Uterus (tissue), 4 donors: ENCODE results near the gene CATSPER1. TPM values are rescaled to one million over a fixed set of nuclear protein-coding genes. Genes with fewer than 3 reads are reported as not detected.

Source experiments
- DNase-seq, 2 donors: peaks; one replicate each; pipeline ENCODE4 v3.0.0-alpha.2; 2019 to 2020
- H3K27ac ChIP-seq, 2 donors: fragments of 200-600 bp; sonication (generic); 1 replicate in 1 of 2; 2 replicates in 1 of 2; pipeline ENCODE4 v1.5.1; 2016 to 2018
- H3K27me3 ChIP-seq, 2 donors: fragments of 200-600 bp; sonication (generic); one replicate each; pipeline ENCODE4 v1.5.1; 2018 to 2019; ENCODE audit warnings: control low read depth in 1 of 2
- H3K36me3 ChIP-seq, 2 donors: fragments of 200-600 bp; sonication (generic); one replicate each; pipeline ENCODE4 v1.5.1; 2019; ENCODE audit warnings: control low read depth in 1 of 2
- H3K4me1 ChIP-seq, 2 donors: fragments of 200-600 bp; sonication (generic); one replicate each; pipeline ENCODE4 v1.5.1; 2018 to 2019; ENCODE audit warnings: control low read depth in 1 of 2
- H3K4me3 ChIP-seq, 2 donors: fragments of 200-600 bp; sonication (generic); 1 replicate in 1 of 2; 2 replicates in 1 of 2; pipeline ENCODE4 v1.5.1; 2018 to 2019; ENCODE audit warnings: mild to moderate bottlenecking in 1 of 2
- H3K9me3 ChIP-seq, 2 donors: fragments of 200-600 bp; sonication (generic); one replicate each; pipeline ENCODE4 v1.5.1; 2019; ENCODE audit warnings: control low read depth in 1 of 2
- CTCF ChIP-seq, 4 experiments: fragments of 200-600 bp in 2 of 4; fragments of 450-650 bp in 2 of 4; sonication (generic) in 2 of 4; IDR thresholded peaks; one replicate each; pipeline ENCODE4 v1.5.1; 2016 to 2019; ENCODE audit warnings: antibody characterized with exemption in 4 of 4, mild to moderate bottlenecking in 2 of 4, moderate library complexity in 1 of 4
- POLR2A ChIP-seq, 2 donors: fragments of 450-650 bp; IDR thresholded peaks; one replicate each; pipeline ENCODE4 v1.6.1; 2016; ENCODE audit warnings: antibody characterized with exemption in 2 of 2, mild to moderate bottlenecking in 1 of 2, moderate library complexity in 1 of 2
- intact Hi-C: fragments of 100-400 bp; cut with DNase I; formaldehyde crosslinking; loops from one replicate; pipeline ENCODE4 v1.15.1; 2023; ENCODE audit warnings: low total_unique reads
- total RNA-seq, 4 donors: library from RNA; depleted of rRNA in 3 of 4; stranded (reverse); fragments of >200 nt in 3 of 4; gene quantifications; one replicate each; pipeline versions ENCODE4 v1.1.0 to v1.2.4, GENCODE V29; 2014 to 2023
- donor health status: DM: yes; HTN: yes; CAD: no.

CATSPER1 gene
- total RNA-seq, 4 donors from 2014 or later = 0.26 TPM; not detected in 3

DNA sequence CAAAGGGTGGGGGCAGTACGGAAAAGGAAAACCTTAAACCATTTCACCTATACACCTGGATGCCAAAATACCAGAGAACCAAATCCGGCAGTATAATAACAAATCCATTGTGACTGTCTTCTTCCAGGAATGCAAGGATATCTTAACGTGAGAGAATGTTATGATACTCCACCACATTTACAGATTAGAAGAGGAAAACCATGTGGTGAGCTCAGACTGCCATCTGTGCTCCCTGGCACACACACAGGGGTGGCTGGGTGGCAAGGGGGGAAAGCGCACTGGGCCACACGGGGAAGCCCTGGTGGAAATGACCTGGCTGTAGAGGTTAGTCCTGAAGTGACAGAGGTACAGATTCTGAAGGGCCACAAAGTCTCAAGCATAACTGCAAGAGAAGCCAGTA, 34.2 kb downstream of the CATSPER1 start:
- DNase-seq = no peak
- no peak overlapping the region for H3K4me3 ChIP-seq
- no peaks in the 10 kb centered on the region for H3K36me3 ChIP-seq
- intact Hi-C loops = no loop called here
- TF ChIP-seq CTCF (IDR thresholded peaks at IDR 0.05) (no peak), POLR2A (IDR thresholded peaks at IDR 0.05) (no peak)
- H3K27me3 ChIP-seq = no peaks in the 10 kb centered on the region
- no peaks in the 10 kb centered on the region for H3K9me3 ChIP-seq
- no peaks in the 10 kb centered on the region for H3K4me1 ChIP-seq
- no peak overlapping the region for H3K27ac ChIP-seq

- no peaks in the 10 kb centered on the region for H3K27me3 ChIP-seq
Observed at GRCh38 chr11:65988791-65989592, 37.3 kb downstream of the CATSPER1 start.

GRCh38 chr11:65987336-65987735, 38.9 kb downstream of the CATSPER1 start:
- H3K27me3 ChIP-seq = no peaks in the 10 kb centered on the region
- no peak overlapping the region for H3K4me3 ChIP-seq
- no peak for TF ChIP-seq CTCF (IDR thresholded peaks at IDR 0.05)
- TF ChIP-seq POLR2A (IDR thresholded peaks at IDR 0.05) = no peak
- no peaks in the 10 kb centered on the region for H3K36me3 ChIP-seq
- no peak for DNase-seq
- H3K9me3 ChIP-seq = no peaks in the 10 kb centered on the region
- no peaks in the 10 kb centered on the region for H3K4me1 ChIP-seq
- no peak overlapping the region for H3K27ac ChIP-seq
- intact Hi-C loops = loop anchor here (5.0 kb wide), 1 partner anchor 105 kb away; no protein-coding TSS in a partner anchor

More at GRCh38 chr11:65988791-65989592, 37.3 kb downstream of the CATSPER1 start:
- DNase-seq = peak; percentile 89 to 92
- no peaks in the 10 kb centered on the region for H3K36me3 ChIP-seq
- H3K4me1 ChIP-seq = no peaks in the 10 kb centered on the region
- H3K4me3 ChIP-seq = no peak overlapping the region
- no peaks in the 10 kb centered on the region for H3K9me3 ChIP-seq
- TF ChIP-seq POLR2A (IDR thresholded peaks at IDR 0.05) (peak in 1 of 2 donors; percentile 27), CTCF (IDR thresholded peaks at IDR 0.05) (peak; percentile 89 to 99 (median 96))
- no peak overlapping the region for H3K27ac ChIP-seq
- intact Hi-C loops = loop anchor here (5.0 kb wide), 1 partner anchor 107 kb away; no protein-coding TSS in a partner anchor

DNA sequence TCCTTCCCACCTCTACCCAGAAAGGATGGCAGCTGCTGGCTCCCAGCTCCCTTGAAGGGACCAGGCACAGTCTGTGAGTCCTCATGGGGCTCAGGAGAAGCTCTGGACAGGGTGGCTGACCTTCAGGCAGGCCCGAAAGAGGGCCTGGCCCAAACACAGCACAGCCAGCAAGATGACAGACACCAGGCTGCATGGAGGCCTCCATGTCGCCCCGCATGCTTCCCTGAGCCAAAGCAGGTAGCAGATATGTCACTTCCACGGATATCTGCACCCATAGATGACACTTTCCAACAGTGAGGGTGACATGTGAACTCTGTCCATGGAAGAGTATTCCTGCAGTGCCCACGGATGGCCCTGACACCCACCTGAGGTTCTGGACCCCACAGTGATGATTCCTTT, 42.7 kb downstream of the CATSPER1 start:
- DNase-seq = no peak
- H3K4me3 ChIP-seq = no peak overlapping the region
- no peak overlapping the region for H3K27ac ChIP-seq
- H3K9me3 ChIP-seq = no peaks in the 10 kb centered on the region
- no peaks in the 10 kb centered on the region for H3K36me3 ChIP-seq
- intact Hi-C loops = no loop called here
- TF ChIP-seq CTCF (IDR thresholded peaks at IDR 0.05) = no peak
- TF ChIP-seq POLR2A (IDR thresholded peaks at IDR 0.05) = no peak
- H3K4me1 ChIP-seq = no peaks in the 10 kb centered on the region
- no peaks in the 10 kb centered on the region for H3K27me3 ChIP-seq

DNA sequence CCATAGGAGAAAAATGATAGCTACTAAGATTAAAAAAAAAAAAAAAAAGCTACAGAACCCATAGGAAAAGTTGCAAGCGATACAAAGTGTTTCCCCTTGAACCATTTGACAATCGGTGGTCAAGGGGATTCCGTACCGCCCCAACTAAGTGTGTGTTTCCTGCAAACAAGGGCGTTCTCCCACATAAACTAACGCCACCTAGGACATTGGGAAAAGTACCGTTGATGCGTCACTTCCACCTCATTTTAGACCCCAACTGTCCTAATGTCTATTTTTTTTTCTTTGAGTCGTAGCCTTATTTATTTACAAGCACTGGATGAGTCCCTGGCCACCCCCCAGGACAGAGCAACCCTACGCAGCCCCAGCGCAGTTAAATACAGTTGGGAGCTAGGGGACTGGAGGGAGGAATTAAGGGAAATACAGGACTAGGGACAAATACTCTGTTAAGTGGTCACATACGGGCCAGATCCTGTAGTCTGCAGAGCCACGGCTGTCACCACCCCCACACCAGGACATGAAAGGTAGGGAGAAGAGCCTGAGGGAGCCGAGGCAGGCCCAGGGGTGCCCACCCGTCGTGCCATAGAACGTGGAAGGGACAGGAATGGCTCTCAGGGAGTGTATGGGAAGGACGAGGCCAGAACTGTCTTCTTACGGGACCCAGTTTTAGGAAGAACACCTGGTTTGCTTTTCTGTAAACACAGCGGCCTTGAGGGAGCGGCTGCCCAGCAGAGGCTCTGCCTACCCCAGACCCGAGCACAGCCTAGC, 43.3 kb downstream of the CATSPER1 start:
- no peak for TF ChIP-seq POLR2A (IDR thresholded peaks at IDR 0.05)
- no peak for TF ChIP-seq CTCF (IDR thresholded peaks at IDR 0.05)
- intact Hi-C loops = no loop called here
- no peak overlapping the region for H3K4me3 ChIP-seq
- no peak for DNase-seq
- H3K4me1 ChIP-seq = no peaks in the 10 kb centered on the region
- no peaks in the 10 kb centered on the region for H3K36me3 ChIP-seq
- H3K9me3 ChIP-seq = no peaks in the 10 kb centered on the region
- no peak overlapping the region for H3K27ac ChIP-seq
- no peaks in the 10 kb centered on the region for H3K27me3 ChIP-seq
